ENCODE results near the gene OR10H1.
"Not testable (repeated sequence)": the region's sequence is repeated elsewhere in the genome, so short reads cannot be mapped to it uniquely, and the experiment has no call there.

OR10H1 gene

GRCh38 chr19:15815306-15815705, at the start of gene OR10H1:
OR10H1 (minus strand) TSS chr19:15815664; CDS start chr19:15808037, 7,627 bp downstream.
- no peak for DNase-seq (ENCODE audit: low read depth in 1 of 2, low spot score in 1 of 2)

- DNase-seq (ENCODE audit: low read depth in 1 of 2, low spot score in 1 of 2) = no peak
These were observed 49.4 kb upstream of the OR10H1 start for GRCh38 chr19:15864824-15865223.

GRCh38 chr19:15863272-15863671, 47.8 kb upstream of the OR10H1 start:
- DNase-seq (ENCODE audit: low read depth in 1 of 2, low spot score in 1 of 2) = no peak

GRCh38 chr19:15862444-15862843, 47.0 kb upstream of the OR10H1 start:
- DNase-seq (ENCODE audit: low read depth in 1 of 2, low spot score in 1 of 2) = no peak

GRCh38 chr19:15860522-15860921, 45.1 kb upstream of the OR10H1 start:
- no peak for DNase-seq (ENCODE audit: low read depth in 1 of 2, low spot score in 1 of 2)

- no peak for DNase-seq (ENCODE audit: low read depth in 1 of 2, low spot score in 1 of 2)
These were observed 43.7 kb upstream of the OR10H1 start for GRCh38 chr19:15859187-15859586.

GRCh38 chr19:15850385-15850784, 34.9 kb upstream of the OR10H1 start:
- DNase-seq (ENCODE audit: low read depth in 1 of 2, low spot score in 1 of 2) = no peak

- no peak for DNase-seq (ENCODE audit: low read depth in 1 of 2, low spot score in 1 of 2)
These were observed 31.5 kb upstream of the OR10H1 start for GRCh38 chr19:15846923-15847322.

- DNase-seq (ENCODE audit: low read depth in 1 of 2, low spot score in 1 of 2) = not testable (repeated sequence)
These were observed 28.4 kb upstream of the OR10H1 start for GRCh38 chr19:15843894-15844222.

GRCh38 chr19:15843203-15843893, 27.9 kb upstream of the OR10H1 start:
- no peak for DNase-seq (ENCODE audit: low read depth in 1 of 2, low spot score in 1 of 2)

- DNase-seq (ENCODE audit: low read depth in 1 of 2, low spot score in 1 of 2) = no peak
These were observed 26.6 kb upstream of the OR10H1 start for GRCh38 chr19:15841875-15842569.

GRCh38 chr19:15840833-15841232, 25.4 kb upstream of the OR10H1 start:
- no peak for DNase-seq (ENCODE audit: low read depth in 1 of 2, low spot score in 1 of 2)

GRCh38 chr19:15839888-15840287, 24.4 kb upstream of the OR10H1 start:
- not testable (repeated sequence) for DNase-seq (ENCODE audit: low read depth in 1 of 2, low spot score in 1 of 2)

- no peak for DNase-seq (ENCODE audit: low read depth in 1 of 2, low spot score in 1 of 2)
These were observed 22.9 kb upstream of the OR10H1 start for GRCh38 chr19:15838351-15838750.

GRCh38 chr19:15837221-15837731, 21.8 kb upstream of the OR10H1 start:
- DNase-seq (ENCODE audit: low read depth in 1 of 2, low spot score in 1 of 2) = no peak

GRCh38 chr19:15836330-15837220, 21.1 kb upstream of the OR10H1 start:
- peak; percentile 87 to 90 for DNase-seq (ENCODE audit: low read depth in 1 of 2, low spot score in 1 of 2)

- peak in 1 of 2 donors; percentile 32 for DNase-seq (ENCODE audit: low read depth in 1 of 2, low spot score in 1 of 2)
These were observed 20.3 kb upstream of the OR10H1 start for GRCh38 chr19:15835565-15836329.

GRCh38 chr19:15834232-15834631, 18.8 kb upstream of the OR10H1 start:
- not testable (repeated sequence) for DNase-seq (ENCODE audit: low read depth in 1 of 2, low spot score in 1 of 2)

GRCh38 chr19:15831626-15832025, 16.2 kb upstream of the OR10H1 start:
- DNase-seq (ENCODE audit: low read depth in 1 of 2, low spot score in 1 of 2) = no peak

- no peak for DNase-seq (ENCODE audit: low read depth in 1 of 2, low spot score in 1 of 2)
These were observed 14.3 kb upstream of the OR10H1 start for GRCh38 chr19:15829786-15830185.

GRCh38 chr19:15829306-15829698, 13.8 kb upstream of the OR10H1 start:
- DNase-seq (ENCODE audit: low read depth in 1 of 2, low spot score in 1 of 2) = no peak
